ENCODE data around the gene CTBP1.

Gene CTBP1

DNA sequence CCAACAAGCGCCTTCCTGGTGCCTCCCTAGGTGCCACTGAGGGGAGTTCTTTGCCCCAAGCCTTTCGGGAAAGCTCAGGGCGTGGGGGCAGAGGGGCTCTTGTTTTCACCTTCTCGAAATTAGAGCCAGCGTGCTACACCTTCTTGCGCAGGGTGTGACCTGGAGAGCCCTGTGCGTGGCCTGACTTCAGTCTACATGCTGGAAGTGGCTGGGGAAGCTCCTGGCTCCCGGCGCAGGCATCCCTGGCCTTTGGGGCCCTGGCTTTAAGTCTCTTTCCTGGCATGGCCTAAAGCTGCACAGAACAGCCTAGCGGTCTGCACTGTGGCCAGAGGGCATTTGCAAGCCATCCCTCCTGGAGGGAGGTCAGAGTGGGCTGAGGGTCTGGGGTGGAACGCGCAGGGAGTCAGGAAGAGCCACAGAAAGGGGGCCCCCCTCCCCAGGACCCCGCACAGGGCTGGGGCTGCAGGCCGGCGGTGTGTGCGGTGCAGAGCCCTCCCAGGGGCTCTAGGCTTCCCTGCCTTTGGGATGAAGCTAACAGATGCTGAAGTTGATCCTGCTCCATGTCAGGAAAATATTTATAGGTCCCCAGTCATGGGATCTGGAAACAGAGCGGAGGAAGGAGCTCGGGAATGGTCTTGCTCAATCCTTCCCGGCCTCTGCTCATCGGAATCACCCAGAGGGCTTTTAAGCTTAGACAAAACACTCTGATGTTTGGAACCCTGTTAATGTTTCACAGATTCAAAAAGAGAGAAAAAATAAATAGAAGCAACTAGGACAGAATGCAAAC, 75.8 kb downstream of the CTBP1 start:
- DNase-seq (ENCODE audit: low spot score) = no peak

DNA sequence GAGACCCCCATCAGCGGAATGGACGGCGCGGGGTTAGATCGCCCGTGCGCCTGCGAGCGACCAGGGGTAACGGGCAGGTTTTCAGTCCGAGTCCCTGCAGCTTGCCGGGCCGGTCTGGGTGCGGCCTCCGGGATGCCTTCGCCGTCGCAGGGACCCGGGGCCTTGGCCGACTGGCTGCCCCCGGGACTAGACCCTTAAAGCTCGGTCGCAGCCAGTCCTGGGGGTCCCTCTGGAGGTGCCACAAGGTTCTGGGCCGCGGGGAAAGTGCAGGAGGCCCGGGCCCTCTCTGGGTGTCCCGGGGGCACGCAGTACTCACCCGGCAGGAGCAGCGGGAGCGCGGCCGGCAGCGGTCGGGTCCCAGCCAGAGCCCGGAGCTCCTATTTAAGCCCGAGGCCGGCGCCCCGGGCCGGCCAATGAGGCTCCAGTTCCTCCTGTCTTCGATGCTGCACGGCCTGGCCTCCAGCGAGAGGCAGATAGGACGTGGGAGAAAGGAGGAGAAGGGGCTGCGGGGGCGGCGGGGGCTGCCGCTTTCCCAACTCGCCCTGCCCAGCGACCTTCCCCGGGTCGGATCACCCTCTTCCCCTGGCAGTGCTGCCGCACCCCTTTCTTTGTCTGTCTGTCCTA, 76.6 kb downstream of the CTBP1 start, which contains the start of gene SPON2:
Gene SPON2 (minus strand): TSS at position 356 of the 624 bp plus-strand sequence.
- DNase-seq (ENCODE audit: low spot score) = no peak

DNA sequence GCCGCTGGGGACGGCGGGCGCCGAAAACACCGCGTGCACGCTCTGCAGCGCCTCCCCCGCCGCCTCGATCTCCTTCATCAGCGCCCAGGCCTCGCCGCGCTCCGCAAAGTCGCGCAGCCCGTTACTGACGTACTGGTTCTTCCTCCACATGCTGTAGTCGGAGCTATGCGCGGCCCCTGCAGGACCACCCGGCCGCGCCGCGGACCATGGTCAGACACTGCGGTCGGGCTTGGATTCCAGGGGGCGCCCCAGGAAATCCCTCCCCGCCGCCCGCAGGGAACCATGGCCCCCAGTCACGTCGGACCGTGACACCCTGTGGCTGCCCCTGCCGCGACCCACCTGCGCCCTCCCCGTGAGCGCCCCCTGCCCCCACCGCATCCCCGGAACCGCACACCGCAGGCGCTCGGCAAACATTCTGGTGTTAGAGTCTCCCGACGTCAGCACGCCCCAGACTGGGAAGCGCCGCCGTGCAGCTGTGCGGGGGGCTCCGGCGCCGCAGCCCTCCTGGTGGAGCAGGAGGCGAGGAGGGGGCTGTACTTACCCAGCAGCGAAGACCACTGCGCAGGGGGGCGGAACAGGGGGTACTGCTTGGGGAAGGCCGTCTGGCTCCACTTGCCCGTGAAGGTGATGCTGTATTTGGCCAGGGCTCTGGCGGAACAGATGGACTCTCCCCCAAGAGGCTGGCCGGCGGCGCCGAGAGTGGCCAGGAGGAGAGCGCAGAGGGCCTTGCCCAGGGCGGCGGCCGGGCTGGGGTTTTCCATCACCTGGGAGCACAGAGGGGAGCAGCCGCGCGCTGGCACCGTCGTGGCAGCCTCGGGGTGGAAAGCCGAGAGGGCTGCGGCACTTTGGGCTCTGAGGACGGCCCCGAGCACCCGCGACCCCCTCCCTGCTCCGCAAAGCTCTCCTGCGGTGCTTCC, 77.4 kb downstream of the CTBP1 start:
- no peak for DNase-seq (ENCODE audit: low spot score)

DNA sequence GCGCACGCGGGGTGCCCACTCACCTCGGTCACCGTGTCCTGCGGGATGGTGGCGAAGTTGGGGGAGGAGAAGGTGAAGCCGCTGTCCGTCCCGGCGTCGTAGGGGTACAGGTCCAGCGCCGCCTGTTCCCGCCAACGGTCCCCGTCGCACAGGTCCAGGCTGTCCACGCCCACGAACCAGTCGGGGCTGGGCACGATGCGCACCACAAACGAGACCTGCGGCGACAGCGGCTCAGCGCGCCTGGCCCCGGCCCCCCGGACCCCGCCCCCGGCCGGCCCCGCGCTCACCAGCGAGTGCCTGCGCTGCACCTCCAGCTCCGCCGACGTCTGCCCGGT, 78.0 kb downstream of the CTBP1 start:
- no peak for DNase-seq (ENCODE audit: low spot score)

DNA sequence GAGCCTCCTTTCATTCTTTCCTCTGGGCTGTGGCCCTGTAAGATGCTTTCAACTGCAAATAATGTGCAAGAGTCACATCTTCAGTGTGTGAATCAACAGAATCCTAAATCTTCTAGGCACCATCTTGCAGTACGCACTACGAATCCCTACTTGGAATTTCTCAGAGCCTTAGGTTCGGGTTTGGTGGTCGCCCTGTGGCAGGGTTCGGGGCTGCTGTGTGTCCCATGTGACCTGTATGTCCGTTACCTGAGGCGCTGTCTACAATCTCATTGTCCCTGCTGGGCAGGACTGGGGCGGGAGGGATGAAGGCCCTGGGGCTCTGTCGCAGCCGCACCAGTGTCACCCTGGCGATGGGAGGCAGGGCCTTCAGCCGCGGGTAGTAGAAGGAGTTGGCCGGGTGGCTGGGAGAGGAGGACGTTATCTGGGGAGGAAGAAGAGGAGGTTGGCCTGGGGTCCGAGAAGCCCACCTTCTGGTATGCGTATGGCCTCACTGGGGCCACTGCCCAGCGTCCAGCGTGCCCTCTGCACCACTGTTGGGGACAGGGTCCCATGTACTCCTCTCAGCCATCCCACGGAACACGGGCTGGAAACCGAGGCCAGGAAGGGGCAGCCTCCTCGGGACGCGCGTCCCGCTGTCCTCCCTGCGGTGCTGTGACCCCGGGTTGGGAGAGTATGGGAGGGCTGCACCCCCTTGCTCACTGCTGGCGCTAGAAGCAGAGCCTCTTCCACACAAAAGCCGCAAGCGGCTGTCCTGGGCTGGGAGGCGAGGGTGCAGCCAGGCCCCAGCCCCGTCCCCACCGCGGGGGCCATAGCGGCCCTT, 78.6 kb downstream of the CTBP1 start:
- no peak for DNase-seq (ENCODE audit: low spot score)

DNA sequence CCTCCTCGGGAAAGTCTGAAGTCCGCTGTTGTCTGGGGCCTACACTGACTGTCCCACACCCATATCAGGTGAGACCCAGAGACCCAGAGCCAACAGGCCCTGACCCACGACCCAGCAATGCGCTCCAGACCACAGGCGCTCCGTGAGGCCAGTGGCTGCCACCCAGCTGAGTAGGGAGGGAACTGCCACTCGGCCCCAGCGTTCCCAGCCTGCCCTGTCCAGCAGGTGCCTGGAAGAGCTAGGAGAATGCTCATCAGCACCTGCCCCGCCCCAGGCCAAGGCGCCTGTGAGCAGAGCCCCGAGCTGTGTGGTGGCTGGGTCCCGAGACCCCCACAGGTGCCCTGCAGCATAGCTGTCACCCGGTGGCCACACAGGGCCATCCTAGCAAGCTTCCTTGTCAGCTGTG, 79.2 kb downstream of the CTBP1 start:
- DNase-seq (ENCODE audit: low spot score) = no peak

DNA sequence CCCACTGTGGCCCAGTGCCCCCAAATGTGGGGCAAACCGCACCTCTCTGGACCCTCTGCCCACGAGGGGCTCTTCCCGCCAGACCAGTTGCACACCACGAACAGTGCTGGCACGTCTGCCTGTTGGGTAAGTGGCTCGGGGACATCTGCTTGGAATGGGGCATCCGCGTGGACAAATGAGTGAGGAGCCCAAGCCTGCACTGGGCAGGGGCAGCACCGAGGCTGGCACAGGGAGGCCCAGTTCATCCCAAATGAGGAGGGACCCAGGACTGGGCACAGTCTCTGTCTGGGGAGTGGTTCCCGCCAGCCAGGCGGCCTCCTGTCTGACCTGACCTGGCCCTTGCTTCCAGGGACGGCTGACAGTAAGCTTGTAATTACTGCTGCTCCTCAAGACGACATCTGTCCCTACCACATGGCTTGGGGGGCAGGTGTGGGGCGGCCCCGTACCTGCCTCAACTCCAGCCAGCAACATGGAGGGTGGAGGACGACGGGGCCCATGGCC, 79.7 kb downstream of the CTBP1 start:
- no peak for DNase-seq (ENCODE audit: low spot score)

DNA sequence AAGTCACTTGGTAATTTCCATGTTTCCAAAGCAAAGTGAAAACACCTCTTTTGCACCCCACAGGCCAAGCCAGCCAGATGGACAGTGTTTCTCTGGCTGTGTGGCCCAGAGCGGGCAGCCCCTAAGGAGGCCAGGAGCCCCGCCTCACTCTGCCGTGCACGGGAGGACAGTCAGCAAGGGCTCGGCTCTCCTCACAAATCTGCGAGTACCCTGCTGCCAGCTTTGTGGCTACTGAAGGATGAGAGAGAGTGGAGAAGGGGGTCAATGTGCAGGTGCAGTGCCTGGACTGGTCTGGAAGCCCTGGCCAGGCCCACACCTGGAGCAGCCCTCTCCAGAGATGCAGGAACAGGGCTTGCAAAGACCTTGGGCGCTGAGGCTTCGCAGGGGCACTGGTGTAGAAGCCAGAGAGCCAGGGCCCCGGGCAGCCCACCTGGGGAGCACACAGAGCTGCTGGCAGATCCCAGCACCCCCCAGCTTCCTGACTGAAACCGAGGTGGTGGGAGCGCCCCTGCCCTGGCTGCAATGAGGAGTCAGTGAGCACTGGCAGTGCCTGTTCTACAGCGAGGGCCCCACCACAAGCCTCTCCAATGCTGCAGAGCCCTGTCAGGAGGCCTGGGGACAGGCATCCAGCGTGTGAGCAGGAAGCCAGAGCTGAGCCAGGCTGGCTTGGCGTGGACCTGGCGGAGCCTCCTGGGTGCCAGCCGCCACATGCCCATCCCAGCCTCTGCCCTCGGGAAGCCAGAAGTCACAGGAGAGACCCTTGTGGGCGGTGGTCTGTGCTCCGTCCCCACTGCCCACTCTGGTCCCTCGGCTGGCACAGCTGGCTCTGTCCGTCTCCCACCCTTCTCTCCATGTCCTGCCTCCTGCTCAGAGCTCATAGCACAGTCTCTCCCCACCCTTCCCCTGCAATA, 80.5 kb downstream of the CTBP1 start:
- DNase-seq (ENCODE audit: low spot score) = no peak

DNA sequence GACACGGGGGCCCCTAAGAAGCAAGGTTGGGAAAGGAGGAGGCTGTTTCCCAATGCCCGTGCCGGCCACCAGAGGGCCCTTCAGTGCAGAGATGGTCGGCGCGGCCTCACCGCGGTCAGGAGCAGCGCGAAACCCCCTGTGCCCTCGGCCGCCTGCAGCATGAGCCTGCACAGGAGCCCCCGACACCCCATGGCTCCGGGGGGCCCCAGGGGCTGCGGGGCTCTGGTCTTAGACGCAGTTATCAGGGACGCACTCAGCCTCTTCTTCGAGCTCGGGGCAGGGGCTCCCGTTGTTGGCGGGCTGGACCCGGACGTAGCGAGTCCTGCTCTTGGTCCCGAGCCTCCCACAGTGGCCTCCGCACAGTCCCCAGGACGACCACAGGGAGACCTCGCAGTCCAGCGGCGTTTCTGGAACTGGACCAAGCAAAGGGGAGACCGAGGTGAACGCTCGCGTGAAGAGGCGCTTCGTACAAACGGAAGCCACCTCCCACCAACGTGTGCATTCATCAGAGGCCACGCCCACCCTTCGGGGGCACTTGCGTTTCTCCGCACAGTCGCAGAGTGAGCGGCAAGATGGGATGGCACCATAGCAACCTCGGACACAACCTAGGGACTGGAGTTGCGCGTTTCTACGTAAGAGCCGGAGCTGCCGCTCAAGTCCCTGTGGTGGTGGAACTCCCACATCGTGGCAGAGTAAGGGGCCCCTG, 81.5 kb downstream of the CTBP1 start:
- peak; percentile 57 for DNase-seq (ENCODE audit: low spot score)

DNA sequence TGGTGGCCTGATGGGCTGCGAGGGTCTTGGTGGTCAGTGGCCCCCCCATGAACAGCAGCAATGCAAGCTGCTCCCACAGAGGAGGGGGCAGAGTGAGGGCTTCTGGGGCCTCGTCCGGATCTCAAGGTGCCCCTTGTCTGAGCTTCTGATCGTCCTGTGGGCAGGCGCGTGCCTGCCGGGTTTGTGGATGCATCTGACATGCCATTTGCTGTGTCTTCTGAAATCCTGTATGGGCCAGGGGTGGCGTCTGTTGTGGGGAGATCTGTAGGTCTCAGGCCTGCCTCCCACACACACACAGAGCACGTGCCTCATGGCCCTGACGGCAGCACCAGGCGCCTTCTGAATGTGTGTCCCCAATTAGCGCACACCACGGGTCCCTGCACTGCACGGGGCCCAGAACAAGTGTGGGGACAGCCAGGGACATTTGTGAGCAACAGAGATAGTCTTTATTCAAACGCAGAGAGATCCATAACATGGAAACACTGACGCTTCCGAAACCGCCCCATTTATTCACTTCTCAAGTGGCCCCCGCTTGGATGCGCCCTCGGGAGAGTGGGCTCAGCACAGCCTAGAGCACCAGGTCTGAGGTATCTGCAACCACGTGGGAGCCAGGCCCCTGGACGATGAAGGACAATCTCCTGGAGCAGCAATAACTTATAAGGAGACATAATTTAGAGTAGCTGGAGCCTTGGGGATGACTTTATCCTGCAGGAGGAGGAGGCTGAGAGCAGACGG, 82.3 kb downstream of the CTBP1 start:
- no peak for DNase-seq (ENCODE audit: low spot score)

DNA sequence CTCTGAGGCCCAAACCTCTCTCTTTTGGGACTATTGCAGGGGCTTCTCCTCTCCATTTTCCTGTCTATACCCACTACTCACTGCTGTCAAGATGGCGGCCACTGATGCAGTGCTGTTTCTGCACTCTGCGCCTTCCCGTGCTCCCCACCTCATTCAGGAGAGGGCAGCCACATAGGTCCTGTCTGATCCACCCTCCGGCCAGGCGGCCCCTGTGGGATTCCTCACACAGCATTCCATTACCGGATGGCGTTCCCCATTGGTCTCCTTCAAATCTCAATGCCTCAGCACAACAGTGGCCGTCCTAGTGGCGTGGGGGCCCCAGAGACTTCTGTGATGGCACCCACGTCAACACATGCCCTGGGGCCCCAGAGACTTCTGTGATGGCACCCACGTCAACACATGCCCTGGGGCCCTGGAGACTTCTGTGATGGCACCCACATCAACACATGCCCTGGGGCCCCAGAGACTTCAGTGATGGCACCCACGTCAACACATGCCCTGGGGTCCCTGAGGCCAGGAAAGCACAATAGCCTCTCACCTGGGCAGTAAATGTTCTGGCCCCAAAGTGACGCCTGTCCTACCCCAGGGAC, 83.9 kb downstream of the CTBP1 start:
- DNase-seq (ENCODE audit: low spot score) = no peak

DNA sequence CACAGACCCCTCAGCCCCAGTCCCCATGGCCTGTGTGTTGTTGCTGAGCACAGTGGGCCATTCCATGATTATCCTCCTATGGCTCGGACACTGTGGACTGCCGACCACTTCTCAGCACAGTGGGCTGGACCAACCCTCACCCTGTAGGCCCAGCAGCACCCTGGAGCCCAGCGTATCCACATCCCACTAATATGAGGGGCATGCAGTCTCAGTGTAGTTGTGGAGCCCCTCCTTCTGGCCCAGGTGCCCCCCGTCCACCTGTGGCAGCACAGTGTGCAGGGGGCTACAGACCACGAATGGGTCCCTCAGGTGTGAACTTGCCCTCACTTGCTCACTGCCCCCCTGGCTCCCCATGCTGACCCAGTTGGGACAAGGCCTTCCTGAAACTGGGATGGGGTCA, 84.5 kb downstream of the CTBP1 start:
- DNase-seq (ENCODE audit: low spot score) = no peak

DNA sequence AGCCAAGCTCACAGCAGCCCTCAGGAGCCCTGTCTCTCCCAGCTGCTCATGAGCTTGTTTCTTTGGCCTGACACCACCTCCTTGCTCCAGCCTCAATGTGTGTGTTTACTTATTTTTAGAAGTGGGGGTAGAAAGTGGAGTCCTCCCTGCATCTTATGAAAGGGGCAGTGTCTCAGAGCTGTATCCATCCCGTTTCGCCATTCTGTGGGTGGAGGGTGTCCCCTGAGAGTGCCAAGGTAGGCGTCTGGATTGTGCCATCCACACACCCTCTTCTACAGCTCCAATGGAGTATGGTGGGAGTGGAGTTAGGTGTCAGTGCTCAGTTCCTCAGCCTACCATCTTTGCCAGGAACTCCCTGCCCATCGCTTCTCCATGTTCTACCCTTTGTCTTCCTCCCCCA, 84.9 kb downstream of the CTBP1 start:
- DNase-seq (ENCODE audit: low spot score) = no peak

Measured in globus pallidus (tissue), 1 donor.